Activated T-cell treated with anti-CD3 and anti-CD28 coated beads for 48 hours (primary cell): ENCODE data around the gene CACNB4.

Experiments used
- DNase-seq: peaks from one replicate; pipeline ENCODE4 v3.0.0-alpha.2; 2020; ENCODE audit warnings: low read depth

CACNB4 gene

DNA sequence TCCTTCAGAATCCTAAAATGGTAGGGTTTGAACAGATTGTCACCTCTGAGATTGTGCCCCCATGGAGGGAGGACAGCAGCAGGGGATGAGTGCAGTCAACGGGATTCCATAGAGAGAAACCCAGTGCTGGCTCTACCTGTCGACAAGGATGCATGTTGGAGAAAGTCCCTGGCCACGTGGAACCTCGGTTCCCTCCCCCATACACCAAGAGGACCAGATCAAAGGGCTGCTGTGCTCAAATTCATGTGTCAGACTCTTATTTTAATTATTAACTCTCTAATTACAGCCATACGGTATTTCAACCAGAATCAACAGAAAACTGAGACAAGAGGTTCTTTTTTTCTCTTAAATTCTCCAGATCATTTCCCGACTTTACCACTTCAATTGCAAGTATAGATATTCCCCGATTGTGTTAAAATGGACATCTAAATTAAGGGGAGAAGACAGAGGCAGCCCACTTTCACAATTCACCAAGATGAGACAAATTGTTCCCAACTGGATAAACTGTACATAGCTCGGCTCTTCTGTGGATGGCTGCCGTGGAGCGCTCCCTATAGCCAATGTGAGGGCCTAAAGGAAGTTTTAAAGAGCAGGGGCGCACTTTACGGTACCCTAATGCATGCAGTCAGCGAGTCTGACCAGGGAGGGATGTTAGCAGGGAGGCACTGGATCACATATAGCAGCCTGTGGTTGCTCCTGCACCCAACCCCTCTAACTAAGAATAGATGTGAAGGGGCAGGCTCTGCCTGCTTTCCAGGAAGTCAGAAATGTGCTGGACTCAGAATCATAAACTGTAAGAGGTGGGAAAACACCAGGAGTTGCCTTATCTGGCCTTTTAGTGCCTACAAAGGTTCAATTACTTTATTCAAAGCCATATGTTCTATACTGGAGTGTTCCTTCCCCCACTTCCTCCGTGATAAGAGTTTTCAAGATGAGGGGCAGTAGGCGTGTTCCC, 123.1 kb downstream of the CACNB4 start:
- no peak for DNase-seq

DNA sequence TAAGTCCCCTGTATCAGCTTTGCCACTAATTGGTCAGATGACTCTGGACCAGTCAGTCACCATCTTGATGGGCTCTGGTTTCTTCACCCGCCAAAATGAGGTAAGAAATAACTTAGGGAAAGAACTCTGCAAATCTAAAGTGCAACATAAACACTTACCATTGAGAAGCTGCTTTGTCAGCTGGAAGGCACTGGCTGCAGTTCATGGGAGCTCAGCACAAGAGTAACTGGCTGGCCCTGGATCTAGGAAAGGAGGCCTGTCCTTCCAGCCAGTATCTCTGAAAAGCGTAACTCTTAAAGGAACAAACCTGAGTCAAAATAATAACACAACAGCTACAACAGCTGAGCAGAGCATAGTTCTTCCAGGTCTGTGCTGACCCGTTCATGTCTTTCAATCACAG, 123.9 kb downstream of the CACNB4 start:
- DNase-seq = no peak

DNA sequence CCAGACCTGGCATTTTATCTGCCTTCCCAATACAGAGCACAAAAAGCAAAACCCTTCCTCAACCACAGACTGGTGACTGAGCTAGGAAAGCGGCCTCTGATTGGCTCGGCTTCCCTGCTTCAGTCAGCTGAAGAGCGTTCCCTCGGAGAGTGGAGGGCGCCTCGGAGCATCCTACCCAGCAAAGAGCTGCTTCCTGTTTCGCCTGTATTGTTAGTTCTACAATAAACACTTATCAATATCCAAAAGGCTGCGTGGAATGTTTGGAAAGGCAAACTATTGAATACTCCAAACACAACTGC, 125.0 kb downstream of the CACNB4 start:
- DNase-seq = no peak

- no peak for DNase-seq
Measured at GRCh38 chr2:151973013-151973900, 125.6 kb downstream of the CACNB4 start.

- no peak for DNase-seq
Measured at GRCh38 chr2:151972241-151973012, 126.4 kb downstream of the CACNB4 start.

- no peak for DNase-seq
Measured at GRCh38 chr2:151971301-151972051, 127.4 kb downstream of the CACNB4 start.

DNA sequence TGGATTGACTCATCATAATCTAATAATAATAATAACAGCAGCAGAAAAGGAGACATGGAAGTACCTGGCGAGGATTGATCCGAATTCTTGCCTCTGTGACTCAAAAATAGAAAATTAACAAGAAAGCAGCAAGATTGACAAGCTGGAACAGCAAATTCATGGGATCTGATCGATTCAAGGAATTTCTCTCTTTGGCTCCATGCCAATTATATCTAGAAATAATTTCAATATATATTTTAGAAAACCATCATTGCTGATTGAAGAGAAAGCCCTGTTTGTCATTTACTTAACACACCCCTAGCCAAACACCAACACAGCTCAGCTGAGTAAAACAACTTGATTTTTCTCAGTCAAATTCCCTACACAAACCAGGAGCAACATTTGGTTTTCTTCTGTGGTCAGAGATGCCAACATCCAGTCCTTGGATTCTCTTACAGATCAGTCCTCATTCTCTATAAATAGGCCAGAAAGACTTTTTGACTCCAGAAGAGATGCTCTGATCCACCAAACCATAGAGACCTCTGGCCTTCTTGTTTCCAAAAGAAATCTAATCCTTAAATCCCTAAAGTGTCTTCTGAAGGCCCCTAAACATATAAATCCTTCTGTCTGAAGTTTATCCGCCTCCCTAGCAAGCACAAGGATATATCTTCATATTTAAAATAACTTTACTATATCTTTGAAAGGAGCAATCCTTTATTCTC, 129.9 kb downstream of the CACNB4 start:
- no peak for DNase-seq

DNA sequence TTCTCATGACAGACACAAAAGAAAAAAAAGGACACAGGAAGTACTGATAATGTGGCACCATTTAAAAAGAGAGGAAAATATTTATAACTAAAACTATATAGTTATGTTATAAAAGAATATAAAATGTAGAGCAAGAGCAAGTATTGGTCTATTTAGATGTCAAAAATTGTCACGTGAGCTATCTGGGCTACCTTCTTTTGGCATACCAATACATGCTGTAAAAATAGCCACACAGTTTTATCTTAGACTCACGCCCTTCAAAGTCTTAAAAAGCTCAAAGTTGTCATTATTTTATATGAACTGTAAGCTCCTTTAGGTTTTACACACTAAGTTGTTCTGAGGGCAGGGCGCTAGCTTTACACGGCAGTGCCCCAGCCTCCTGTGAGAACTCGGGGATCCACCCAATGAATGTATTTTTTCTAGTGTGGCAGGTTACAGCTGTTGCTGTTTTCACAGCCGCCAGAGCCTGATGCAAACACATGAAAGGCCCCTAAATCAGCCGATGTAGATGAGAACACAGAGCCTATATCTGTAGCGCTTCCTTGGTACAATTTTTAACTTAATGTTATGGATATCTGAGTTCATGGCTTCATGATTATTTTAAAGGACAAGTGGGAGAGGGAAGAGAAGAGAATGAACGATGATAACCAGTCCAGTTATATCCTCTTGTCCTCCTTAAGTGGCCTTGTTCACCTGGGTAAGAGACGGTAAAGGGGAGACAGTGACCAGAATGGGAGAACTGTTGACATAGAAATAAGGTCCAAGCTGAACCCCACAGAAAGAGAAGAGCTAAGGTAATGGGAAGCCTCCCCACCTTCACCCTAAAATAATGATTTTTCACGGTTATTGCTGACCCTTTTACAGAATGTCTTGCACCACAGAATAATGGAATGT, 130.8 kb downstream of the CACNB4 start:
- DNase-seq = no peak

- DNase-seq = no peak
Measured at GRCh38 chr2:151965884-151966283, 133.0 kb downstream of the CACNB4 start.

DNA sequence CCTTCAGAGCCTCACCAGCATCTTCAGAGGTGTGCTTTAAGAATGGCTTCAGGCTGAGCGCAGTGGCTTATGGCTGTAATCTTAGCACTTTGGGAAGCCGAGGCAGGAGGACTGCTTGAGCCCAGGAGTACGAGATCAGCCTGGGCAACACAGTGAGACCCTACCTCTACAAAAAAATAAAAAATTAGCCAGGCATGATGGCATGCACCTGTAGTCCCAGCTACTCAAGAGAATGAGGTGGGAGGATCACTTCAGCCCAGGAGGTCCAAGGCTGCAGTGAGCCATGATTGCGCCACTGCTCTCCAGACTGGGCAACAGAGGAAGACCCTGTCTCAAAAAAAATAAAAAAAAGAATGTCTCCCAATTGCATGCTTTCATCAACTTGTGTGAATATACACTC, 137.3 kb downstream of the CACNB4 start:
- no peak for DNase-seq

DNA sequence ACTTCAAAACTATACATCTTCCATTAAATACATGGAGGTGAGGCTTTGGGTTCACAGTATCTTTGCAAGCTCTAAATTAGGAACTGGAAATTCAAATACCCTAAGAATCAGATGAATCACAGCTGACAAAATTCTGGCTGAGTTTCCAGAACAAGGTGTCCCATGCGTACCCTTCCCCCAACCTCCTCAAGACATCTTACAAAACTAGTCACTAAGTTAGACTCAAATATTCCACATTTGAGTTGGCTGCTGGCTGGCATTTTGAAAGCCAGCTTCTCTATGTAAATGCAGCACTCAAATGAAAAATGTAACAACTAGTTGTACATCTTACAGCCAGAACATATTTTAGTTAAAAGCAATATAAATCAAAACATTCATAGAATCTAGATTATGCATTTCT, 139.6 kb downstream of the CACNB4 start:
- no peak for DNase-seq

DNA sequence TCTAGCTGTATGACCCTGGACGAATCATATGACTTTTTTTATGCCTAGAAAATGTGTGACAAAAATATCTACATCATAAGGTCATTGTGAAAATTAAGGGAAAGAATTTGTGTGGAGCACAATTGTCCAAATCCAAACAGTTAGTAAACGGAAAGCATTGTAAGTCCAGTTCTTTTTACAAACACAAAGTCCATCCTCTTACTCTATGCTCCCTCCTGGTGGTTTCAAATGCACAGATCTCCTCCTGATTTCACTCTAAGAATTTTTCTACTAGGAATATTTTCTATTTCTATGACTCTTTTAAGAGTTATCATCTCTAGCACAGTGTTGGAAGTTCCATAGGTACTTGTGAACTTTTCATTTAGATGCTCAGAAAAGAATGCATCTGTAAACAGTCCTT, 145.4 kb downstream of the CACNB4 start:
- no peak for DNase-seq

- DNase-seq = no peak
Measured at GRCh38 chr2:151952691-151953456, 146.0 kb downstream of the CACNB4 start.

- DNase-seq = no peak
Measured at GRCh38 chr2:151947813-151948165, 151.1 kb downstream of the CACNB4 start.

DNA sequence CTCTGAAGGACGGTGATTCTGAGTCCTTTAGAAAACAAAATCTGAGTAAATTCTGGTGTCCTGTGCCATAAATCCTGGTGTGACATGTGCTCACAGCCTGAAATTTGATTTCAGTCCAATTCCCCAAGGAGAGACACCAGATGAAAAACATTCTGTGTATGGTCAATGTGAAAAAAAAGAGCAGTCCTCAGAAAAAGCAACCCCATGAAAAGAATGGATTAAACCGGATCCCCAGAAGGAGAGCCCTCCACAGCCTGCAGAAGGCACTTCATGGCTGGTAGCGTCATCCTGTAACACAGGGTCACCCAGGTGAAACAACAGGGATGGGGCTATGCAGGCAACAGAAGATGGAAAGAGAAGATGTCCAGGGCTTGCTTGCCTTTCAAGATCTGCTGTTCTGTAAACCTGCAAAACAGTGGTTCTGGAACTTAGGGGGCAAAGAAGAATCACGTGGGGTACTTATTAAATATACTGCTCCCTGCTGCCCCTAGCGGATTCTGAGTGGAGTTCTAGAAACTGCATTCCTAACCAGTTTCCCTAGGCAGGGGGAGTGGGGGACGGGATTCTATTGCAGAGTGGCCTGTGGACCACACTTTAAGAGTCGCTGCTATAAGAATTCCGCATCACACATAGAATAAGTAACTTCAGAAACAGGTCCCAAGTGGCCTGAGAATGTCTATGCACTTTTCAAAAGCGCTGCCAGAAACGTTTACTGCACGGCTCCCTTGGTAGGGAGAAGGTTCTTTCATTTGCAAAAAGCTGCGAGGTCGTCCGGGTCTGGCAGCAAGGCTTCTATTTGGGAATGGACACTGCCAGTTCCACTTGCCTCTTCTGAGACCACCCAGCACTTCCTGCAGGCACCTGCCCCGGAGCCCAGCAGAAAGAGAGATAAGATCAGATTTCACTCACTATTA, 151.7 kb downstream of the CACNB4 start:
- no peak for DNase-seq

GRCh38 chr2:151946250-151946884, 152.5 kb downstream of the CACNB4 start:
- DNase-seq = no peak

- DNase-seq = no peak
Measured at GRCh38 chr2:151945602-151946001, 153.2 kb downstream of the CACNB4 start.

GRCh38 chr2:151945186-151945585, 153.7 kb downstream of the CACNB4 start:
- DNase-seq = no peak
